ENCODE measurements around the gene HBS1L.

DNA sequence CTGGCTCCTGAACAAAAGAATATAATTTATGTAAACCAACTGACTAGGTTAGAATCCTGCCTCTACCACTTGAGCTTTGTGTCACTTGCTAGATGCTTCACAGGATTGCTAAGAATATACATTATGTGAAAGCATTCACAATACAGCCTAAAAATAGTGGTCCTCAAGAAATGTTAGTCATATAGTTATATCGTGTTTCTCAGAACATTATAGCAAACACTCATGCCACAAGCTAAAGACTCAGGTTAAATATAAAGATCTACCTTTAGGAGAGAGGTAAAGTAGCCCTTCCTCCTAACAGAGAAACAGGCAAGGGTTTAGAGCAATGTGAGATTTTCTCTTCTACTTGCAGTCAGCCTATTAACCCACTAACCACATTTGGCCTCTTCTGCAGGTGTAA lies 86.9 kb downstream of the HBS1L start:
- TF ChIP-seq, protein P1, sequence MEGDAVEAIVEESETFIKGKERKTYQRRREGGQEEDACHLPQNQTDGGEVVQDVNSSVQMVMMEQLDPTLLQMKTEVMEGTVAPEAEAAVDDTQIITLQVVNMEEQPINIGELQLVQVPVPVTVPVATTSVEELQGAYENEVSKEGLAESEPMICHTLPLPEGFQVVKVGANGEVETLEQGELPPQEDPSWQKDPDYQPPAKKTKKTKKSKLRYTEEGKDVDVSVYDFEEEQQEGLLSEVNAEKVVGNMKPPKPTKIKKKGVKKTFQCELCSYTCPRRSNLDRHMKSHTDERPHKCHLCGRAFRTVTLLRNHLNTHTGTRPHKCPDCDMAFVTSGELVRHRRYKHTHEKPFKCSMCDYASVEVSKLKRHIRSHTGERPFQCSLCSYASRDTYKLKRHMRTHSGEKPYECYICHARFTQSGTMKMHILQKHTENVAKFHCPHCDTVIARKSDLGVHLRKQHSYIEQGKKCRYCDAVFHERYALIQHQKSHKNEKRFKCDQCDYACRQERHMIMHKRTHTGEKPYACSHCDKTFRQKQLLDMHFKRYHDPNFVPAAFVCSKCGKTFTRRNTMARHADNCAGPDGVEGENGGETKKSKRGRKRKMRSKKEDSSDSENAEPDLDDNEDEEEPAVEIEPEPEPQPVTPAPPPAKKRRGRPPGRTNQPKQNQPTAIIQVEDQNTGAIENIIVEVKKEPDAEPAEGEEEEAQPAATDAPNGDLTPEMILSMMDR (IDR thresholded peaks at IDR 0.05; ENCODE audit: insufficient read depth, low read length) = no peak
- no peak for TF ChIP-seq GABPA (IDR thresholded peaks at IDR 0.05; ENCODE audit: low read depth)
- TF ChIP-seq POLR2AphosphoS5 (IDR thresholded peaks at IDR 0.05; ENCODE audit: low read depth) = no peak
- TF ChIP-seq, protein P2, sequence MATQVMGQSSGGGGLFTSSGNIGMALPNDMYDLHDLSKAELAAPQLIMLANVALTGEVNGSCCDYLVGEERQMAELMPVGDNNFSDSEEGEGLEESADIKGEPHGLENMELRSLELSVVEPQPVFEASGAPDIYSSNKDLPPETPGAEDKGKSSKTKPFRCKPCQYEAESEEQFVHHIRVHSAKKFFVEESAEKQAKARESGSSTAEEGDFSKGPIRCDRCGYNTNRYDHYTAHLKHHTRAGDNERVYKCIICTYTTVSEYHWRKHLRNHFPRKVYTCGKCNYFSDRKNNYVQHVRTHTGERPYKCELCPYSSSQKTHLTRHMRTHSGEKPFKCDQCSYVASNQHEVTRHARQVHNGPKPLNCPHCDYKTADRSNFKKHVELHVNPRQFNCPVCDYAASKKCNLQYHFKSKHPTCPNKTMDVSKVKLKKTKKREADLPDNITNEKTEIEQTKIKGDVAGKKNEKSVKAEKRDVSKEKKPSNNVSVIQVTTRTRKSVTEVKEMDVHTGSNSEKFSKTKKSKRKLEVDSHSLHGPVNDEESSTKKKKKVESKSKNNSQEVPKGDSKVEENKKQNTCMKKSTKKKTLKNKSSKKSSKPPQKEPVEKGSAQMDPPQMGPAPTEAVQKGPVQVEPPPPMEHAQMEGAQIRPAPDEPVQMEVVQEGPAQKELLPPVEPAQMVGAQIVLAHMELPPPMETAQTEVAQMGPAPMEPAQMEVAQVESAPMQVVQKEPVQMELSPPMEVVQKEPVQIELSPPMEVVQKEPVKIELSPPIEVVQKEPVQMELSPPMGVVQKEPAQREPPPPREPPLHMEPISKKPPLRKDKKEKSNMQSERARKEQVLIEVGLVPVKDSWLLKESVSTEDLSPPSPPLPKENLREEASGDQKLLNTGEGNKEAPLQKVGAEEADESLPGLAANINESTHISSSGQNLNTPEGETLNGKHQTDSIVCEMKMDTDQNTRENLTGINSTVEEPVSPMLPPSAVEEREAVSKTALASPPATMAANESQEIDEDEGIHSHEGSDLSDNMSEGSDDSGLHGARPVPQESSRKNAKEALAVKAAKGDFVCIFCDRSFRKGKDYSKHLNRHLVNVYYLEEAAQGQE (IDR thresholded peaks at IDR 0.05; ENCODE audit: insufficient replicate concordance, low read depth) = no peak
- TF ChIP-seq SPI1 (IDR thresholded peaks at IDR 0.05; ENCODE audit: borderline replicate concordance, low read depth) = no peak

Data from HL-60 (cell line).